GM18909 (cell line): ENCODE results near the gene ICE2.

Experiments
- ATAC-seq: cut with Tn5 transposase; IDR thresholded peaks from one replicate; pipeline ENCODE4 v1.9.1; 2021; ENCODE audit warnings: mild to moderate bottlenecking; ENCODE audit not compliant: unreplicated experiment, poor library complexity

Gene ICE2

DNA sequence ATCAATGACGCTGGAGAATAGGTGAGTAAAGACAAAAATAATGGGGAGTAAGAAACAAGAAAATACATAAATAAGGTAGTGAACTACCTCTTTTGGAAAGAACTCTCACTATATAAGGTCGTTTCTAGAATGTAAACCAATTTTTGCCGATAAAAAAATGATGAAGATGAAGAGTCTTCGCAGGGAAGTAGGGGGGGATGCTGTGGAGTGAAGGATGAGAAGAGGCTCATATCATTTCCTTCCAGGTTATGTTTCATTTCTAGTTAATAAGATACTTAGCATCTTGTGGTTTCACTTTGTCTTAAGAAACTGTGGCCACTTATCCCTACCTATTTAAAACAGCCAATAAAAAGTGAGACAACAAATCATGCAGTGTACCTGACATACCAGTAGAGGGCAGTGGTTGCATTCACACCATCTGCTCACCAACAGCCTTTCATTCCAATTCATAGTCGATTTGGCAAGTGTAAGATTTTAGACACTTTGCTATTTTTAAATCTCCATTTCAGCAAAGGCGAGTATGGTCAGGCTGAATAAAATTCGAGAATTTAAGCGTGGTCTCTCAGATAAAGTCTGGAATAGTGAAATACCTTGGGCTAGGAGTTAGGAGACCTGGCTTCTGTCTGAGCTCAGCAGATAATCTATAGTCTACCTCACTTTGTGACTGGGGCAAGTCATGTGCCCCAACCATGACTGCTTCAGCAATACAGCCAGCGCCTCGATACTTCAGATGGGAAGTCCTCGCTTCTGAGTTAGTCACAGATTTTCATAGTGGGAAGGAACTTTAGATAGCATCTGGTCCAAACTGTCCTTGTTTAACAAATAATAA is 28.9 kb upstream of the ICE2 start:
- ATAC-seq, result peak; percentile 91

- ATAC-seq, result no peak
These were observed 17.9 kb upstream of the ICE2 start for GRCh38 chr15:60496853-60497252.

DNA sequence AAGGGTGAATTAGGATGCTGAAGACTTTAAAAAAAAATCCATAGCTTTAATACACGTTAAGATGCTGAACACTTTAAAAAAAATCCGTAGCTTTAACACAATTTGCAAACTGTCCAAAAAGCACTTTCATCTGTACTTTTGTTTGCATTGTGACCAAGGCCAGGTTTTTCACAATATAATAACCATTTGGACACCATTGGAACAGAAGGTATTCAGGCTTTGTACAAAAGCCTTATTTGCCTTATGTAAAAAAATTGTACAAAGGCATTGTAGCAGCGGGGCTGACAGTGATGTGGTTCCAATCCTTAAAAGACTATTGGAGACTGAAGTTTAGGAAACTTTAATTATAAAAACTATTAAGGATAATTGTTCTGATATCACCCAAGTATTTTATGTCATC is 15.2 kb upstream of the ICE2 start:
- ATAC-seq, result no peak

- ATAC-seq, result no peak
These were observed 14.2 kb upstream of the ICE2 start for GRCh38 chr15:60493166-60493565.

DNA sequence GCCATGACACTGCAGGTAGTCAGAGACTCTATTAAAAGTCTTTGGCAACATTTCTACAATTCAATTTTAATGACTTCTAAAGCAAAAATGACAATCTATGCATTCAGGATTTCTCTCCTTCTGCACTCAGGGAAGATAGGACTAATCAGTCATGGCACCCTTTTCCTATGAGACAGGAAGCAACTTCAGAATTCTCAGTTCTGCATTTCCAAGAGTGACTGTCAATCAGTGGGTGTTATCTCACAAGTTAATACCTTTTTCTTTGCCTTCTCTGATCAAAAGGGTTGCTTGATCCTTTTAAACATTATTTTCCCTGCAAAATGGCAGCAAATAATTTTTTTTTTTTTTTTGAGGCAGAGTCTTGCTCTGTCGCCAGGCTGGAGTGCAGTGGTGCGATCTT is 7.8 kb upstream of the ICE2 start:
- no peak for ATAC-seq

DNA sequence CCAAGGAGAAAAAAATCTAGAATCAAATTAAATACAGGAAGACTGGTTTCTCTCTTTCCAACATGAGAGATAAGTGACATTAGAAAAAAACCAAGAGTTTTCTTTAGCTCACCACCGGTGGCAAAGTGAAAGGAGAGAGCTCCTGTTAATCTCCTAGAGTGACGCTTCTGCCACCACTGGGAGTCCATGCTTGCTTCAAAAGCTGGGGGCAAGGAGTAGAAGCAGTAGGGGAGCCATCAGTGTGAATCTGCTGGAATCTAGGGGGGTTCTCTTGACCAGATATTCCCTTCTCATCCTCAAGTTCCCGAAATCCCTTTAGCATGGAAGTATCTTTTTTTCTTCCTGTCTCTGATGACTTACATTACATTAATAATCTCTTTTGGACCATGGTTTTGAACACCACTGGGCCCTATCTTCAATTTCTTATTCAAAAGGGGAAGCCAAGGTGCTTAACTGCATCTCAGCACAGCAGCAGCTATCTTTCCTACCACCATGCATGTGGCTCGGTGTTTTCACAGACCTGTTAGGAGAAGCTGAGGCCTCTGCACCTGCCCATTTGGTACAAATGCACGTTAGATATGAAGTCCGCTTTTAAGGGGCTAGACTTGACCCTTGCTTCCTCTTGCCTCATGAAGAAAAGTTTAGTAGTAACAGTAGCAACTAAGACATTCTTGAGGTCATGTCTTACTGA is 6.6 kb upstream of the ICE2 start:
- ATAC-seq, result no peak

GRCh38 chr15:60483042-60483441 is 4.1 kb upstream of the ICE2 start:
- no peak for ATAC-seq

DNA sequence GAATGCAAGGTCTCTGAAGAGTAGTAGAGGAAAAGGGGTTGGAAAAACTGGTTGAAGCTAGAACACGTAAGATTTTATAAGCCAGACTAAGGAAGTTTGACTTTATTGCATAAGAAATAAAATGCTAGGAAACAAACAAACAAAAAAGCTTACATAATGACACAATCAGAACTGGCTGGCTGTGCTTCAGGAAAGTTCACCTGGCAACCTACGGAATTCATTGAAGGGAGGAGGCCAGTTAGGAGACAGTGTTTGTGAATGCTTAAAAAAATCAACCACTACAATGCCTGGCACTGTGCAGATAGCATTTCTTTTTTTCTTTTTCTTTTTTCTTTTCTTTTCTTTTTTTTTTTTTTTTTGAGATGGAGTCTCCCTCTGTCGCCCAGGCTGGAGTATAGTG is 1.9 kb upstream of the ICE2 start:
- no peak for ATAC-seq

GRCh38 chr15:60480149-60480548 is 1.2 kb upstream of the ICE2 start:
- no peak for ATAC-seq

- no peak for ATAC-seq
These were observed 594 bp upstream of the ICE2 start for GRCh38 chr15:60479361-60480110.

GRCh38 chr15:60477916-60478565 is 901 bp downstream of the ICE2 start:
- ATAC-seq, result no peak

DNA sequence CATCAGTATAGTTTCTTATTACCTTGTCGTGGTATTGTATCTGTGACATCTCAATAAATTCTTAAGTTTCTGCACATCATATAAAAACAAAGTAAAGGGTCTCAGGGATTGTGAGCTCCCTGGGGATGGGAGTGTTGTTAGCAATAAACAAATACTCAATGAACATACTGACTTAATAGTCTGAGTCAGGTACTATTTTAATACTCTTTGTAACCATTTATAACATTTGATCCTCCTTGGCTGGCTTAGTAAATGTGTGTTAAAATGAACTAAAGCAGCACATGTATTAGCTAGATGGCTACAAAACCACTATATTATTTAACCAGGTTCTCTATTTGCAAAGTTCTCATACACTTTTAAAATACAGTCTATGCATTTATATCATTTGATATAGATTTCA is 1.8 kb downstream of the ICE2 start:
- ATAC-seq, result no peak

DNA sequence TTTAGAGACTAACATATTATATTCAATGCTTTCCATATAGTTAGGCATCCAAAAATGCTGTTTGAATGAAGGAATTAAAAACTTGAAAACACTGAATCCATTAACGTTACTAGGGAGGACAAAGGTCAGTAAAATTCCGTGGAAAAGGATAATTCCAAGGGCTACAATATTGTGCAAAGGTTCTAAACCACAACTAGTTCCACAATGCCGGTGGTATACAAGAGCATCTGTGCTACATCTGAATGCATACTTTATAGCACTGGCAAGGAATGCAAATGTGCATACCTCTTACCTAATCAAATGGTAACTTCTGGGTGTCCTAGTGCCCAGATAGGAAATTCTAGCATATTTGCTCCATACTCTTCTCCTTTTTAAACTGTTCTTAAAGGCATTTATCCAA is 2.2 kb downstream of the ICE2 start:
- ATAC-seq, result no peak

DNA sequence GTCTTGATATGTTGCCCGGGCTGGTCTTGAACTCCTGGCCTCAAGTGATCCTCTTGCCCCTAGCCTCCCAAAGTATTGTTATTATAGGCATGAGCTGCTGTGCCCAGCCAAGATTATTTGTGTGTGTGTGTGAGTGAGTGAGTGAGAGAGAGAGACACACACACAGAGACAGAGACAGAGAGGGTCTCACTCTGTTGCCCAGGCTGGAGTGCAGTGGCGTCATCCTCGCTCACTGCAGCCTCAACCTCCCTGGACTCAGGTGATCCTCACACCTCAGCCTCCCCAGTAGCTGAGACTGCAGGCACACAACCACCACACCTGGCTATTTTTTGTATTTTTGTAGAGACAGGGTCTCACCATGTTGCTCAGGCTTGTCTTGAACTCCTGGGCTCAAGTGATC is 5.8 kb downstream of the ICE2 start:
- ATAC-seq, result no peak

DNA sequence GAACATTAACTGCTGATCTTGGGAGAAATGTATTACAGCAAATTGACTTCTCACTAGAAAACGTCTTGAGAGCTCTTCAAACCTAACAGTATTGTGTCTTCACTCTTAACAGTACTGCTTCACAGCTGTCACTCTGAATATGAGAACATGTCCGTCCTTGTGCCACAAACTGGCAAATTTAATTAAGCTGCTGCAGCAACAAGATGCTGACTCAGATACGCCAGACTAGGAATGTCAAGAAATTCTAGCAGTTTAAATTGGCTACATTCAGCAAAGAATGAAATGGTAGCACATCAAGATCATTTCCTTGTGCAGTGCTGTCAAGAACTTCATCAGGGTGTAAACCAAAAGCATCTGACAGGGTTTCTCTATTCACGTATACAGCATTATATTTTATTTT is 7.6 kb downstream of the ICE2 start:
- no peak for ATAC-seq

- ATAC-seq, result no peak
These were observed 8.9 kb downstream of the ICE2 start for GRCh38 chr15:60469893-60470641.

DNA sequence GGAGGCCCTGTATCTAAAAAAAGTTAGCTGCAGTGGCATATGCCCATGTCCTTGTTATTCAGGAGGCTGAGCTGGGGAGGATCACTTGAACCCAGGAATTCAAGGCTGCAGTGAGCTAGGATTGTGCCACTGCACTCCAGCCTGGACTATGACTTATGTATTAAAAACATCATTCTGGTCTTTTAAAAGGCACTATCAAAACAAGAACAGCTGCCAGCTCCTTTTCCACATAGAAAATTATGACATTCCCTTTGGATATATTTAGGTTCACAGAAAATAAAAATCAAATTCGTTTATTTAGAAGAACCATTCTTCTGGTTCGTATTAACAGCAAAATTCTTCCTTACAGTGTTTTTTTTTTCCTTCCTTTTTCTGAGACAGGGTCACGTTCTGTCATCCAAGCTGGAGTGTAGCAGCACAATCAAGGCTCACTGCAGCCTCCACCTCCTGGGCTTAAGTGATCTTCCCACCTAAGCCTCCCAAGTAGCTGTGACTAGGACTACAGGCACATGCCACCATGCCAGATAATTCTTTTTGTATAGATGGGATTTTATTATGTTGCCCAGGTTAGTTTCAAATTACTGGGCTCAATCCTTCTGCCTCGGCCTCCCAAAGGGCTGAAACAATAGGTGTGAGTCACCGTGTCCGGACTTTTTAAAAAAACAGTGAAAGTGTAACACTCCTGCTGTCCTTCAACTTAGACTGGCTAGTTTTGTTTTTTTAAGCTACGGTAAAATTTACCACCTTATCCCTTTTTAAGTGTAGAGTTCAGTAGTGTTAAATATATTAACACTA is 13.9 kb downstream of the ICE2 start:
- no peak for ATAC-seq

- ATAC-seq, result no peak
These were observed 16.9 kb downstream of the ICE2 start for GRCh38 chr15:60462027-60462426.

- no peak for ATAC-seq
These were observed 18.0 kb downstream of the ICE2 start for GRCh38 chr15:60460931-60461330.
